HCT116 (cell line): ENCODE data around the gene RNF148. TPM values are rescaled to one million over a fixed set of nuclear protein-coding genes. Genes with fewer than 3 reads are reported as not detected.

Experiments
- total RNA-seq: library from RNA; stranded (reverse); gene quantifications from one replicate; pipeline ENCODE4 v1.2.1, GENCODE V29; 2021; ENCODE audit not compliant: unreplicated experiment

RNF148 gene
- total RNA-seq, 1 experiment from 2014 or later: 0.22 TPM

Other genes with a start within 250 kb of the RNF148 start
- gene RNF133, start 3.8 kb downstream of the RNF148 start, total RNA-seq: 0.20 TPM
- gene CADPS2, start 183.5 kb upstream of the RNF148 start, total RNA-seq: 7.5 TPM